Keratinocyte (primary cell): Measurements from ENCODE around the gene MAP3K6. TPM values are rescaled to one million over a fixed set of nuclear protein-coding genes. Genes with fewer than 3 reads are reported as not detected.
A peak's percentile ranks its signal among the peaks of the same experiment; 100 is the strongest.

Experiments
- DNase-seq: peaks from one replicate; pipeline ENCODE4 v3.0.0-alpha.2; 2011; ENCODE audit warnings: low read depth, missing footprints, low spot score
- FAIRE-seq: peaks from 2 replicates; lab custom pipeline; 2011; peaks lifted over from hg19 to GRCh38; lab: Jason Lieb, UNC
- H2AFZ ChIP-seq: 2 replicates; pipeline ENCODE4 v1.6.0; 2012; ENCODE audit warnings: low read length, control low read depth, inconsistent platforms; ENCODE audit not compliant: control insufficient read depth
- H3K27ac ChIP-seq: 2 replicates; pipeline ENCODE4 v1.5.1; 2011; ENCODE audit warnings: low read length; ENCODE audit not compliant: control insufficient read depth, insufficient read depth
- H3K27me3 ChIP-seq: 3 replicates; pipeline ENCODE4 v1.6.0; 2011; ENCODE audit warnings: low read length; ENCODE audit not compliant: control insufficient read depth, insufficient read depth; ENCODE audit errors: extremely low read depth
- H3K36me3 ChIP-seq, 2 experiments: 2 replicates in 1 of 2; 3 replicates in 1 of 2; pipeline ENCODE4 v1.5.1; 2011; ENCODE audit warnings: low read length in 2 of 2, mild to moderate bottlenecking in 1 of 2; ENCODE audit not compliant: control insufficient read depth in 2 of 2, insufficient read depth in 2 of 2; ENCODE audit errors: extremely low read depth in 1 of 2
- H3K4me1 ChIP-seq: 3 replicates; pipeline ENCODE4 v1.5.1; 2011; ENCODE audit warnings: low read length; ENCODE audit not compliant: control insufficient read depth, insufficient read depth; ENCODE audit errors: extremely low read depth
- H3K4me2 ChIP-seq: 3 replicates; pipeline ENCODE4 v1.6.0; 2011; ENCODE audit warnings: low read depth, low read length; ENCODE audit not compliant: control insufficient read depth, insufficient read depth; ENCODE audit errors: extremely low read depth
- H3K4me3 ChIP-seq, 3 experiments: fragments of 200-600 bp in 1 of 3; sonication (generic) in 1 of 3; 2 replicates in 2 of 3; 3 replicates in 1 of 3; pipeline ENCODE4 v1.5.1; 2011 to 2016; ENCODE audit warnings: low read length in 3 of 3, mild to moderate bottlenecking in 3 of 3, control low read depth in 2 of 3, inconsistent platforms in 1 of 3, low read depth in 1 of 3, mixed read lengths in 1 of 3, mixed run types in 1 of 3, moderate library complexity in 1 of 3; ENCODE audit not compliant: control insufficient read depth in 2 of 3, insufficient read depth in 2 of 3; ENCODE audit errors: extremely low read depth in 1 of 3
- H3K79me2 ChIP-seq: 2 replicates; pipeline ENCODE4 v1.6.0; 2012; ENCODE audit warnings: low read length; ENCODE audit not compliant: control insufficient read depth, insufficient read depth
- H3K9ac ChIP-seq: 3 replicates; pipeline ENCODE4 v1.6.0; 2011; ENCODE audit warnings: low read length; ENCODE audit not compliant: control insufficient read depth, insufficient read depth; ENCODE audit errors: extremely low read depth
- H3K9me1 ChIP-seq: 3 replicates; pipeline ENCODE4 v1.6.0; 2011; ENCODE audit warnings: low read length; ENCODE audit not compliant: control insufficient read depth, insufficient read depth; ENCODE audit errors: extremely low read depth
- H3K9me3 ChIP-seq: 2 replicates; pipeline ENCODE4 v1.5.1; 2012; ENCODE audit warnings: low read depth, low read length; ENCODE audit not compliant: control insufficient read depth
- H4K20me1 ChIP-seq: 3 replicates; pipeline ENCODE4 v1.6.0; 2011; ENCODE audit warnings: low read length; ENCODE audit not compliant: control insufficient read depth, insufficient read depth; ENCODE audit errors: extremely low read depth
- EZH2 ChIP-seq: IDR thresholded peaks from one replicate; pipeline ENCODE4 v1.6.1; 2012; ENCODE audit warnings: inconsistent platforms, mild to moderate bottlenecking, low read length, moderate library complexity
- dilution Hi-C: fragments of 300-500 bp; cut with MboI; formaldehyde crosslinking; loops from one replicate; pipeline ENCODE4 v1.7.0; 2020; ENCODE audit warnings: low sequenced_read_pairs; ENCODE audit not compliant: extremely low pct_ligation_motif_present
- polyA plus RNA-seq, 5 experiments: library from polyadenylated mRNA; depleted of rRNA in 3 of 5; stranded (reverse) in 3 of 5; stranded (forward) in 1 of 5; unstranded in 1 of 5; fragments of >200 nt; gene quantifications; 1 replicate in 1 of 5; 2 replicates in 3 of 5; 3 replicates in 1 of 5; pipeline versions ENCODE4 v1.2.1 to v1.2.3, GENCODE V29; 2011 to 2012; ENCODE audit warnings: missing spikeins in 2 of 5, low read depth in 1 of 5, low replicate concordance in 1 of 5
- TF ChIP-seq, protein P1 (sequence below), 3 experiments: IDR thresholded peaks in 1 of 3; conservative IDR thresholded peaks in 1 of 3; optimal IDR thresholded peaks in 1 of 3; 2 replicates in 2 of 3; 3 replicates in 1 of 3; pipeline versions ENCODE3 to v1.5.1; 2011; ENCODE audit warnings: low read length in 3 of 3, mild to moderate bottlenecking in 3 of 3, moderate library complexity in 2 of 3, control low read depth in 1 of 3, inconsistent platforms in 1 of 3; ENCODE audit not compliant: insufficient read depth in 2 of 3; ENCODE audit errors: extremely low read depth in 1 of 3

MAP3K6 gene
- polyA plus RNA-seq, 1 donor (not counting 4 experiments of a cell fraction or from before 2014, with no cell fraction given) = 13.4 TPM

- Histone ChIP-seq H3K36me3 (no peaks in the 10 kb centered on the region), H3K4me2 (no peak within 1 kb of the TSS), H3K9ac (no peak within 1 kb of the TSS), H3K27me3 (no peaks in the 10 kb centered on the region), H3K4me1 (peaks cover 16% of the 10 kb centered on the region), H2AFZ (no peak within 1 kb of the TSS), H3K9me1 (no peaks in the 10 kb centered on the region), H3K9me3 (no peaks in the 10 kb centered on the region), H4K20me1 (no peaks in the 10 kb centered on the region), H3K79me2 (no peaks in the 10 kb centered on the region), H3K4me3 (no peak within 1 kb of the TSS), H3K27ac (no peak within 1 kb of the TSS)
- dilution Hi-C loops = no loop called here
- FAIRE-seq (no peak), DNase-seq (no peak)
- TF ChIP-seq, protein P1, sequence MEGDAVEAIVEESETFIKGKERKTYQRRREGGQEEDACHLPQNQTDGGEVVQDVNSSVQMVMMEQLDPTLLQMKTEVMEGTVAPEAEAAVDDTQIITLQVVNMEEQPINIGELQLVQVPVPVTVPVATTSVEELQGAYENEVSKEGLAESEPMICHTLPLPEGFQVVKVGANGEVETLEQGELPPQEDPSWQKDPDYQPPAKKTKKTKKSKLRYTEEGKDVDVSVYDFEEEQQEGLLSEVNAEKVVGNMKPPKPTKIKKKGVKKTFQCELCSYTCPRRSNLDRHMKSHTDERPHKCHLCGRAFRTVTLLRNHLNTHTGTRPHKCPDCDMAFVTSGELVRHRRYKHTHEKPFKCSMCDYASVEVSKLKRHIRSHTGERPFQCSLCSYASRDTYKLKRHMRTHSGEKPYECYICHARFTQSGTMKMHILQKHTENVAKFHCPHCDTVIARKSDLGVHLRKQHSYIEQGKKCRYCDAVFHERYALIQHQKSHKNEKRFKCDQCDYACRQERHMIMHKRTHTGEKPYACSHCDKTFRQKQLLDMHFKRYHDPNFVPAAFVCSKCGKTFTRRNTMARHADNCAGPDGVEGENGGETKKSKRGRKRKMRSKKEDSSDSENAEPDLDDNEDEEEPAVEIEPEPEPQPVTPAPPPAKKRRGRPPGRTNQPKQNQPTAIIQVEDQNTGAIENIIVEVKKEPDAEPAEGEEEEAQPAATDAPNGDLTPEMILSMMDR (optimal IDR thresholded peaks at IDR 0.05 in 1 of 3, IDR thresholded peaks at IDR 0.05 in 1 of 3, conservative IDR thresholded peaks at IDR 0.05 in 1 of 3; ENCODE audit: extremely low read depth in 1 of 3, insufficient read depth in 2 of 3, low read length in 3 of 3) = no peak
These were observed 7.8 kb upstream of the MAP3K6 start, which contains the start of gene FCN3 for GRCh38 chr1:27374362-27375086. Gene FCN3 (minus strand): TSS chr1:27374824. CDS start chr1:27374818, 6 bp downstream.

GRCh38 chr1:27372808-27373690 is 6.3 kb upstream of the MAP3K6 start:
- Histone ChIP-seq H3K27ac (no peak overlapping the region), H3K27me3 (no peaks in the 10 kb centered on the region), H4K20me1 (no peaks in the 10 kb centered on the region), H3K9ac (no peak overlapping the region), H3K4me1 (peaks cover 15% of the 10 kb centered on the region), H3K79me2 (no peaks in the 10 kb centered on the region), H3K9me1 (no peaks in the 10 kb centered on the region), H3K4me2 (no peak overlapping the region), H3K36me3 (no peaks in the 10 kb centered on the region), H3K4me3 (no peak overlapping the region), H3K9me3 (no peaks in the 10 kb centered on the region), H2AFZ (no peak overlapping the region)
- no peak for DNase-seq
- dilution Hi-C loops = no loop called here
- no peak for FAIRE-seq
- no peak for TF ChIP-seq EZH2
- TF ChIP-seq, protein P1 (optimal IDR thresholded peaks at IDR 0.05 in 1 of 3, IDR thresholded peaks at IDR 0.05 in 1 of 3, conservative IDR thresholded peaks at IDR 0.05 in 1 of 3; ENCODE audit: extremely low read depth in 1 of 3, insufficient read depth in 2 of 3, low read length in 3 of 3) = peak; percentile 13 to 47 (median 14)
